HG03159 (cell line): Measurements from ENCODE around the gene UBALD2.
"Not testable (repeated sequence)": the region's sequence is repeated elsewhere in the genome, so short reads cannot be mapped to it uniquely, and the experiment has no call there.

ENCODE experiments used
- ATAC-seq: cut with Tn5 transposase; IDR thresholded peaks from one replicate; pipeline ENCODE4 v1.9.1; 2021; ENCODE audit warnings: mild to moderate bottlenecking, moderate library complexity; ENCODE audit not compliant: unreplicated experiment

UBALD2 gene

GRCh38 chr17:76264755-76265623, at the start of gene UBALD2:
UBALD2 (plus strand) TSS chr17:76265348; CDS start chr17:76265506, 158 bp downstream.
- ATAC-seq, result peak; percentile 66

DNA sequence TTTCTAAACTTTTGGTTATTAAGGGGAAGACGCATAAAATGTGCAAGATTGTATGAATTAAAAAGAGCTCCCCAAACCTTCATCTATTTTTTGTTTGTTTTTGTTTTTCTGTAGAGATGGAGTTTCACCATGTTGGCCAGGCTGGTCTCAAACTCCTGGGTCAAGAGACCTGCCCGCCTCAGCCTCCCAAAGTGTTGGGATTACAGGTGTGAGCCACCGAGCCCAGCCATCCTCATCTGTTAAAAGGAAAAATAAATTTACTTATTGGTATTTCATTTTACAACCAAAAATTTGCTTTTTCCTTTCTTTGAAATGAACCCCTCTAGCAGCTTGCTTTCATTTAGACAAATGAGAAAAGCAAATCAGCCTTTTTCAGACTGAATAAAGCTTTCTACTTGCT, 48.1 kb upstream of the UBALD2 start:
- ATAC-seq, result no peak

DNA sequence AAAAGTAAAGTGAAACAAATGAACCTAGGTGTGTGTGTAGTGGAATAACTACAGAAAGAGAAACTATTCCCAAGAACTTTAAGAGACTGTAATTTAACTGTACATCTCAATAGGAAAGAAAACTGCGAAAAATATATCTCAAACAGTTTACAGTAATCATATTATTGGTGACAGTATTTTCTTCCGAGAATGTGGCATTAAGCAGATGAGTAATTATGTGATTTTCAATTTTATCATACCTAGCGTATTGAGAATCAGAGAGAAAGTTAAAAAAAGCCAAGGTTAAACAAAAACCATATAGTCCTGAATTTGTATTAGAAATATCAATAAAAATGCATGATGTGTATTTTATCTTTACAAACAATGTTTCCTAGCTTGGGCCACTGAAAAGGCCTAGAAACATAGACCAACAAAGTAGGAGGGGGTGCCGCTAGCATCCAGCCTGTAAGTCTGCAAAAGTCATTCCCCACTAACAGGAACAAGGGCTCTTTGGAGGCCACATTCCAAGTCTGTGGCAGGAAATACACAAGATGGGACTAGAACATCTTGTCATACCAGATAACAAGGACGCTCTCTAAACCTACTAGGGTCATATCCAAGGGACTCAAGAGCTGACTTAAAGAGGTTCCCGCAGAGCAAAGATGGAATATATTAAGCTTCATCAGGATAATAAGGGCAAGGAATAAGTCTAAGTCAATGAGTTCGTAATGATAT, 45.3 kb upstream of the UBALD2 start:
- no peak for ATAC-seq

GRCh38 chr17:76223802-76224201, 41.3 kb upstream of the UBALD2 start:
- no peak for ATAC-seq

GRCh38 chr17:76225373-76226086, 39.6 kb upstream of the UBALD2 start:
- not testable (repeated sequence) for ATAC-seq

- ATAC-seq, result not testable (repeated sequence)
These were observed 38.4 kb upstream of the UBALD2 start for GRCh38 chr17:76226749-76227148.

DNA sequence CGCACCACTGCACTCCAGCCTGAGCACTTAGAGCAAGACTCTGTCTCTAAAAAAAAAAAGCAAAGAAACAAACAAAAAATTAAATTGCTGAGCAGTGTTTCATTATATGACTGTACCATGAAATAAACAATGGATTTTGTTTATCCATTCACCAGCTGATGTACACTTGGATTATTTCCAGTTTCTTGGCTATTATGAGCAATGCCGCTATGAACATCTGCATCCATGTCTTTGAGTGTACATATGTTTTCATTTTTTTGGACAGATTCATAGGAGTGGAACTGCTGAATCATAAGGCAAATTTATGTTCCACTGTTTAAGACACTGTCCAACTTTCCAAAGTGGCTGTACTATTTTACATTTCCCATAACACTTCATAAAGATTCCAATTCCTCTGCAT, 32.8 kb upstream of the UBALD2 start:
- ATAC-seq, result no peak

GRCh38 chr17:76233588-76234353, 31.4 kb upstream of the UBALD2 start:
- no peak for ATAC-seq

DNA sequence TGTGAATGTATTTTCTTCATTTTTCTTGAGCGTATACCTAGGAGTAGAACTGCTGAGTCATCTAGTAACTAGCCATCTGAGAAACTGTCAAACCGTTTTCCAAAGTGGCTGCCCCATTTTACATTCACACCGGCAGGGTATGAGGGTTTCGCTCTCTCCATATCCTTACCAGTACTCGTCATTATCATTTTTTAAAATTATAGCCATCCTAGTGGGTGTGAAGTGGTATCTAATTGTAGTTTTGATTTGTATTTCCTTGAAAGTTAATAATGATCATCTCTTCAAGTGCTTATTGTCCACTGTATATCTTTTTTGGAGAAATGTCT, 30.8 kb upstream of the UBALD2 start:
- no peak for ATAC-seq

- ATAC-seq, result no peak
These were observed 29.3 kb upstream of the UBALD2 start for GRCh38 chr17:76235883-76236282.

GRCh38 chr17:76236603-76237002, 28.5 kb upstream of the UBALD2 start:
- ATAC-seq, result no peak

DNA sequence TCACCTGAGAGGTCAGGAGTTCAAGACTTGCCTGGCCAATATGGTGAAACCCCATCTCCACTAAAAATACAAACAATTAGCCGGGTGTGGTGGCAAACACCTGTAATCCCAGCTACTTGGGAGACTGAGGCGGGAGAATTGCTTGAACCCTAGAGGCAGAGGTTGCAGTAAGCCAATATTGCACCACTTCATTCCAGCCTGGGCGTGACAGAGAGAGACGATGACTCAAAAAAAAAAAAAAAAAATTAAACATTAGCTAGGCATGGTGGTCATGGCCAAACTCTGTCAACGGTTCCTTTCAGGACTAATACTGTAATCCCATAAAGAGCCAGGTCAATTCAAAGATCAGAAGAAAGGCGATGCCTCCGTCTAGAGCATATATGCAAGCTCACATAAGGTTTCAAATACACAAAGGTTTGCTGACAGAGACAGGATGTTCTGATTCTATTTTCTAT, 27.3 kb upstream of the UBALD2 start:
- ATAC-seq, result no peak

DNA sequence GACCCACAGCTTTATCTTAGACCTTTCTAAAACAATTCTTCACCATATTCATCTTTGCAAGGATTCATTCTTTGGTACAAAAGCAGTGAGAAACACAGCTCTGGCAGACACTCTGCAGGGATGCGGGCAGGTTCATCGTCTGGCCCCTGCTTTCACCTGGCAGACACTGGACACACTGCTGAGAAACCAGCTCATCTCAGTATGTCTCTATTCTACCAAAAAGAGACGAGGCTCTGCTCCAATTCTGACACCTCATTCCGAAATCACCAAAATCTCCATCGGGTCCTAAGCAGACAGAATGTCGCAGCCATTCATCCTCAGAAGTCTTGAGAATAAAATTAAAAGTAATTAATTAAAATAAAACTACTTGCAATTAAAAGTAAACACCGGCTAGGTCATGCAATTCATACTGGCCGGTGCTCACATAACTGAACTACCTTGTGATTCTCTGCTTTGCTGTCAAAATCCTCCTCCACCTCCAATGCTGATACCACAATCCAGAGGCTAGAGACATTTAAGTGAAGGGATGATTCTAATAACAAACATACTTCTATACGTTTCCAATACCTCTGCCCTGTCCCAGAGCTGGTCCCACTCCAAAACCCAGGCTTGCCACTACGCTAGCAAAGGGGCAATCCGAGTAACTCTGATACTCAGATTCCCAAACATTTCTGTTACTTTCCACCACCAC, 26.2 kb upstream of the UBALD2 start:
- no peak for ATAC-seq

DNA sequence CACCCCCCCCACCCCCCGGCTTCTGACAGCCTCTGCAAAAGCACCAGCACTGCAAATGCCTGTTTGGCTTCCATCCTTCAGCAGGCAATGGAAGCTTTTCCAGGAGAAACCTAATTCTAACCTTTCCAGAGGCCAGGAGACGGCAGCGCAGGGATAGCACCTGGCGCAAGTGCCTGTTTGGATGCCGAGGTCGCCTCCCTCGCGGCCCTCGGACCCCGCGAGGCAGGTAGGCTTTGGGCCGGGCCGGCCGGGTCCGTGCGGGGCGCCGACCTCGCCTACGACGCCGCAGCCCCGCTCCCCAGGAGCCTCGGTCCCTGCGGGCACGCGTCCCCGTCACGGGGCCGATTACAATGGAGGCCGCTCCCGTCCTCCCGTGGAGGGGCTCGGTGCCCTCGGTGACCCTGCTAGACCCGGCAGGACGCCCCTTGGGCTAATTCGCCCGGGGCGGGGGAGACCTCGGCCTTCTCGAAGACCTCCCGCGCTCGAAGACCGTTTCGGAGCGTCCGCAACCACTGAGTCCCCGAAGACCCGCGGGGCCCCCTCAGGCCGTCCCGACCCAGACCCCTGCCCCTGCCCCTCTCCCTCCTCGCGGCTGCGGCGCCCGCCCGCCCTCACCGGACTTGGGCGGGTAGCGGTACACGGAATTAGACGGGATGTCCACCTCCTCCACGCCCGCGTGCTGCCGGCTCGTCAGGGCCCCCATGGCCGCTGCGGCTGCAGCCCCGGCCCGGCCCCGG, 25.4 kb upstream of the UBALD2 start:
- peak; percentile 14 for ATAC-seq

DNA sequence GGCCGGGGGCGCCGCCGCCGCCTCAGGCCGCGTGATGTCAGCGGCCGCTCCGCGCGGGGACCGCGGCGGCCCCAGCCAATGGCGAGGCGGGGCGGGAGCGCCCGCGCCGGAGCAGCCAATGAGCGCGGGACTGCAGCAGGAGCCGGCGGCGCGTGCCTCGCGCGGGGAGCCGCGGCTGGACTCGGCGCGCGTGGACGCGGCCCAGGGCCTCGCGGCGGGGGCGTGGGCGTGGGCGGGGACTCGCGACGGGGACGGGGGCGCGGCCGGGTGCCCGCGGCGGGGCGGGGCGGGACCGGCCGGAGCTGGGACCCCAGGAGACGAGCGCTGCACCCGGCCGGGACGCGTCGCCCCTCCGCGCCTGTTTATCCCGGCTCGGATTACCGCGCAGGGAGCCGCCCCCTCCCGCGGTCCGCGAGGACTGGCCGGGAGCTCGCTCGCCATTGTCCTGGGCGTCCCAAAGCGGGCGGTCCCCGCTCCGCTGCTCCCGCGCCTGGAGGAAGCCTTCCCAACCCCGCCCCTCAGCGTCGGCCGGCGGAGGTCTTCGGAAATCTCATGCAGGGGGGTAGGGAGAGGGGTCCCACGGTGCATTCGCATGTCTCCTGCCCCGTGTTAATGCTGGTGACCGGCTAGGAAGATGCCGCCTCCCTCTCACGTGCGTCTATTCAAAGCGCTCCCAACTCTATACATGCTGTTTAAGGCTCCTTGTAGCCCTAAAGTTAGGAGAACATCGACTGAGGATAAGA, 24.5 kb upstream of the UBALD2 start, which contains the start of gene RNF157:
TSS of gene RNF157 (minus strand) at position 33 of the 743 bp plus-strand sequence. CDS start 253 bp downstream, outside the sequence.
- ATAC-seq, result peak; percentile 68

DNA sequence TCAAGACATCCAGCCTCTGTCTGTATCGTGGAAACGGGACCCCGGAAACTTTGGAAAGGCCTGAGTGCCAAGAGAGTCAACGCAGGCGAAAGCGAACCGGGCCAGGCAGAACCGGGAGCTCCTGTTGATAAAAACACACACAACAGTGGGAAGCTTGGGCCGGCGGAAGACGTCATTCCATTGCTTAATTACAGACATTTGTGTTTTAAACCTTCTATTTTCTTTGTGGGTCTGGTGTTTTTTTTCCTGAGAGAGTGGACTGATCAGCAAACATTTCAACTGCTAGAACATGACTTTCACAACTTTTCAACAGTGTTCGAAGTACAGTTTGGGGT, 24.0 kb upstream of the UBALD2 start:
- no peak for ATAC-seq

GRCh38 chr17:76241691-76242255, 23.4 kb upstream of the UBALD2 start:
- no peak for ATAC-seq
